Measurements from ENCODE around the gene LRG1.

GRCh38 chr19:4543842-4544647, 4.2 kb upstream of the LRG1 start:
- TF ChIP-seq CTCF (IDR thresholded peaks at IDR 0.05; ENCODE audit: insufficient read depth, low read length) (no peak), POLR2AphosphoS5 (IDR thresholded peaks at IDR 0.05; ENCODE audit: low read depth) (no peak)
